Stomach smooth muscle (tissue), 2 donors: ENCODE data around the gene BEX5.
"Not testable (repeated sequence)": the region's sequence is repeated elsewhere in the genome, so short reads cannot be mapped to it uniquely, and the experiment has no call there.

Experiments
- H3K27ac ChIP-seq: one replicate; pipeline ENCODE4 v1.7.0; 2013; ENCODE audit warnings: mild to moderate bottlenecking, low read length, inconsistent platforms
- H3K27me3 ChIP-seq, 2 donors: one replicate each; pipeline ENCODE4 v1.7.0; 2013; ENCODE audit warnings: low read length in 2 of 2; ENCODE audit not compliant: insufficient read depth in 2 of 2, control insufficient read depth in 1 of 2
- H3K36me3 ChIP-seq, 2 donors: one replicate each; pipeline ENCODE4 v1.7.0; 2013; ENCODE audit warnings: low read length in 2 of 2; ENCODE audit not compliant: control insufficient read depth in 2 of 2, insufficient read depth in 2 of 2
- H3K4me1 ChIP-seq: one replicate; pipeline ENCODE4 v1.7.0; 2013; ENCODE audit warnings: low read length; ENCODE audit not compliant: control insufficient read depth, insufficient read depth
- H3K4me3 ChIP-seq, 2 donors: one replicate each; pipeline ENCODE4 v1.7.0; 2013; ENCODE audit warnings: low read length in 2 of 2
- H3K9ac ChIP-seq, 2 donors: one replicate each; pipeline ENCODE4 v1.7.0; 2013; ENCODE audit warnings: low read length in 2 of 2, mild to moderate bottlenecking in 1 of 2
- H3K9me3 ChIP-seq, 2 donors: one replicate each; pipeline ENCODE4 v1.7.0; 2013; ENCODE audit warnings: low read length in 2 of 2; ENCODE audit not compliant: control insufficient read depth in 2 of 2
- donor health status: healthy.
- donor health status: Pancreatic carcinoma.

The BEX5 gene

GRCh38 chrX:102155806-102156179 is at the start of gene BEX5:
Gene BEX5 (minus strand): TSS chrX:102155977. CDS start chrX:102154265, 1,712 bp downstream.
- Histone ChIP-seq H3K4me1 (no peaks in the 10 kb centered on the region), H3K36me3 (no peaks in the 10 kb centered on the region), H3K9me3 (no peaks in the 10 kb centered on the region), H3K27ac (no peak within 1 kb of the TSS), H3K9ac (no peak within 1 kb of the TSS), H3K27me3 (peaks cover 0 to 5% of the 10 kb centered on the region in 2 donors), H3K4me3 (peak within 1 kb of the TSS; percentile 49 to 63)

- no peak overlapping the region for H3K9ac ChIP-seq
- no peaks in the 10 kb centered on the region for H3K4me1 ChIP-seq
- H3K4me3 ChIP-seq: no peak overlapping the region
- no peak overlapping the region for H3K27ac ChIP-seq
- peaks cover 0 to 3% of the 10 kb centered on the region in 2 donors for H3K27me3 ChIP-seq
- no peaks in the 10 kb centered on the region for H3K9me3 ChIP-seq
- H3K36me3 ChIP-seq: no peaks in the 10 kb centered on the region
Measured at GRCh38 chrX:102185967-102186720, 30.4 kb upstream of the BEX5 start.

- H3K9ac ChIP-seq: no peak overlapping the region
- H3K27ac ChIP-seq: no peak overlapping the region
- no peaks in the 10 kb centered on the region for H3K36me3 ChIP-seq
- peaks cover 0 to 5% of the 10 kb centered on the region in 2 donors for H3K27me3 ChIP-seq
- peak overlapping the region; percentile 49 to 63 for H3K4me3 ChIP-seq
- H3K9me3 ChIP-seq: no peaks in the 10 kb centered on the region
- no peaks in the 10 kb centered on the region for H3K4me1 ChIP-seq
Measured at GRCh38 chrX:102154900-102155805, 624 bp downstream of the BEX5 start.

GRCh38 chrX:102154218-102154860 is 1.4 kb downstream of the BEX5 start:
- Histone ChIP-seq H3K9me3 (no peaks in the 10 kb centered on the region), H3K9ac (no peak overlapping the region), H3K27me3 (peaks cover 0 to 5% of the 10 kb centered on the region in 2 donors), H3K36me3 (no peaks in the 10 kb centered on the region), H3K4me3 (no peak overlapping the region), H3K27ac (no peak overlapping the region), H3K4me1 (no peaks in the 10 kb centered on the region)

DNA sequence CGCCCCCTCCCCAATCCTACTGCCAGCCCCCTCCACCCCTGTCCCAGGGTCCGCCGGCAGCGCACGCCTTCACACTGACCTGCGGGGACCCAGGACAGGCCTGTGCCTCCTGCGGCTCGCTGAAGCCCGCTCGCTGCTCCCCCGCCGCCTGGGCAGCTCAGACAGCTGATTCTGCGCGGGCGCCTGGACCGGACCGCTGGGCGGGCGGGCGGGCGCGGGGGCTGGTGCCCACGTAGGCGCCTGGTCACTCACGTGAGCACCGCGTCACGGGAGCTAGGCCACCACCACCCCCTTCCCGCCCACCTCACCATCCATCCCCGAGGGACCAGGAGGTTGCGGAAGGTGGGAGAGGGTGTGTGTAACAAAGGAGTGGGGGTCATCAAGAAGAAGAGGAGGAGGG is 13.5 kb downstream of the BEX5 start, which contains the start of gene TCEAL6:
TSS of gene TCEAL6 (minus strand) at position 208 of the 400 bp plus-strand sequence.
- H3K36me3 ChIP-seq, H3K27ac ChIP-seq, H3K4me1 ChIP-seq, H3K9ac ChIP-seq, H3K9me3 ChIP-seq: not testable (repeated sequence)
- H3K4me3 ChIP-seq: peak within 1 kb of the TSS in 1 of 2 donors; percentile 22
- peaks cover 0 to 11% of the 10 kb centered on the region in 2 donors for H3K27me3 ChIP-seq

DNA sequence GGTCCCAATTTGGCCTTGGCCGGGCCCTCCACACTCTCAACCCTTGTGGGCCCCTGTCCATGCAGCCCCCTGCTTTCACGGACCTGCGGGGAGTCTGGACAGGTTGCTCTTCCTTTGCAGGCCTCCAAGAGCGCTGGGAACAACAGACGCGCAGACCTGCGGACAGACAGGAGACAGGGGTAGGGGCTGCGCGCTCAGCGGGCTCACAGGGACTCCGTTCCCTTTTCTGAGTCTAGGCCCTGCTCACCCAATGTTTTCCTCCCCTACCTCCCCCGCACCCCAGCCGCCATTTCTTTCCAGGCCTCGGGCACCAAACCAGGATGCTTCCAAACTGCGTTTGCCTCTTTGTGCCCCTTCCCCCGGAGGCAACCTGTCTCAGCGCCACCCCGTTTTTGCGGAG is 14.1 kb downstream of the BEX5 start:
- not testable (repeated sequence) for H3K9ac ChIP-seq, H3K27ac ChIP-seq, H3K4me1 ChIP-seq, H3K9me3 ChIP-seq, H3K36me3 ChIP-seq
- H3K4me3 ChIP-seq: peak overlapping the region in 1 of 2 donors; percentile 22
- H3K27me3 ChIP-seq: peaks cover 0 to 11% of the 10 kb centered on the region in 2 donors

GRCh38 chrX:102140876-102141275 is 14.9 kb downstream of the BEX5 start:
- not testable (repeated sequence) for H3K36me3 ChIP-seq, H3K27ac ChIP-seq, H3K9ac ChIP-seq, H3K4me1 ChIP-seq, H3K4me3 ChIP-seq, H3K9me3 ChIP-seq
- peaks cover 0 to 11% of the 10 kb centered on the region in 2 donors for H3K27me3 ChIP-seq

DNA sequence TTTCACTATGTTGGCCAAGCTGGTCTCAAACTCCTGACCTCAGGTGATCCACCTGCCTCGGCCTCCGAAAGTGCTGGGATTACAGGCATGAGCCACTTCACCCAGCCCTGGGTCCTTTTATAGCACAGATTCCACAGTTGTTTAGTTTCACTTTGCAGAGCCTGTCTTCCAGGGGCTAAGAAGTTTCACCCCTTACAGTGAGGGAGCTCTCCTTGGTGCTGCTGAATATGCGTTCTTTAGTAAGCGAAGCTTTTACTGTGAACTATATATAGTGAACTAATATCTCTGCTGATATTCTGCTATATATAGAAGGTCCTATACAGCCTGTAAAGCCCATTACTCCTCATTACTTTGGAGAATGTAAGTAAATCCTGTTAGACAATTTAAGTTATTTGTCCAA is 17.7 kb downstream of the BEX5 start:
- no peaks in the 10 kb centered on the region for H3K4me1 ChIP-seq
- no peak overlapping the region for H3K27ac ChIP-seq
- no peaks in the 10 kb centered on the region for H3K36me3 ChIP-seq
- no peak overlapping the region for H3K9ac ChIP-seq
- no peak overlapping the region for H3K4me3 ChIP-seq
- no peaks in the 10 kb centered on the region for H3K9me3 ChIP-seq
- peaks cover 0 to 13% of the 10 kb centered on the region in 2 donors for H3K27me3 ChIP-seq

DNA sequence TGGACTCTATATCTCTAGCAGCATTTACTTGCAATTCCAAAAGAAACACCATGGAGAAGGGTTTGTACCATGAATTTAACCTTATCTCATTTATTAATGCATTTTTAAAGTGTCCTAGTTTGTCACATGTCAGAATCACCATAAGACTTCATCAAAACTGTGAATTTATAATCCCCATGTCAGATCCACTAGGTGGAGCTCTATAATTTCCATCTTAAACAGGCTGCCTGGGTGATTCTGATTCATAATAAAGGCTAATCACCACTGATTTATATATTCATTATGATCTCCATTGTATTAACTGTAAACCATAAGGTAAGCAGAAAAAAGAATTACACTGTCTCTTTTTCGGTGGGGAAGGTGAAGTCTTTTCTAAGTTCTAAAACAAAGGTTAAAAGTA is 26.3 kb downstream of the BEX5 start:
- no peaks in the 10 kb centered on the region for H3K4me1 ChIP-seq
- H3K27me3 ChIP-seq: peaks cover 0 to 14% of the 10 kb centered on the region in 2 donors
- H3K9ac ChIP-seq: no peak overlapping the region
- H3K27ac ChIP-seq: no peak overlapping the region
- H3K36me3 ChIP-seq: no peaks in the 10 kb centered on the region
- no peaks in the 10 kb centered on the region for H3K9me3 ChIP-seq
- H3K4me3 ChIP-seq: no peak overlapping the region

DNA sequence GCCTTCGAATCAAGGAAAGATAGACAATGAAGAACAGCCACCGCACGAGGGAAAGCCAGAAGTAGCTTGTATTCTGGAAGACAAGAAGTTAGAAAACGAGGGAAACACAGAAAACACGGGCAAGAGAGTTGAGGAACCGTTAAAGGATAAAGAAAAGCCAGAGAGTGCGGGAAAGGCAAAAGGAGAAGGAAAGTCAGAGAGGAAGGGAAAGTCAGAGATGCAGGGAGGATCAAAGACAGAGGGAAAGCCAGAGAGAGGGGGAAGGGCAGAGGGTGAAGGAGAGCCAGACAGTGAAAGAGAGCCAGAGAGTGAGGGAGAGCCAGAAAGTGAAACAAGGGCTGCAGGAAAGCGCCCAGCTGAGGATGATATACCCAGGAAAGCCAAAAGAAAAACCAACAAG is 28.9 kb downstream of the BEX5 start:
- Histone ChIP-seq H3K4me3 (peak overlapping the region; percentile 31 to 60), H3K27me3 (peaks cover 0 to 14% of the 10 kb centered on the region in 2 donors), H3K27ac (peak overlapping the region; percentile 13), H3K9ac (no peak overlapping the region), H3K9me3 (no peaks in the 10 kb centered on the region), H3K4me1 (no peaks in the 10 kb centered on the region), H3K36me3 (no peaks in the 10 kb centered on the region)
